GM19043 (cell line): ENCODE measurements around the gene PPARG.
"Not testable (repeated sequence)": the region's sequence is repeated elsewhere in the genome, so short reads cannot be mapped to it uniquely, and the experiment has no call there.

Source experiments
- ATAC-seq: cut with Tn5 transposase; IDR thresholded peaks from one replicate; pipeline ENCODE4 v1.9.1; 2021; ENCODE audit warnings: low read depth; ENCODE audit not compliant: unreplicated experiment

PPARG gene

GRCh38 chr3:12288182-12289129, at the start of gene PPARG:
TSS of gene PPARG (plus strand) at chr3:12289070. CDS start at chr3:12379712, 90,642 bp downstream.
- ATAC-seq = no peak

GRCh38 chr3:12239301-12239700, 49.6 kb upstream of the PPARG start:
- ATAC-seq = no peak

GRCh38 chr3:12242772-12243171, 46.1 kb upstream of the PPARG start:
- no peak for ATAC-seq

GRCh38 chr3:12246497-12247163, 42.2 kb upstream of the PPARG start:
- ATAC-seq = no peak

GRCh38 chr3:12247411-12247810, 41.5 kb upstream of the PPARG start:
- ATAC-seq = no peak

GRCh38 chr3:12249519-12249918, 39.4 kb upstream of the PPARG start:
- ATAC-seq = no peak

GRCh38 chr3:12252889-12253288, 36.0 kb upstream of the PPARG start:
- no peak for ATAC-seq

- no peak for ATAC-seq
These were observed 35.1 kb upstream of the PPARG start for GRCh38 chr3:12253516-12254343.

- no peak for ATAC-seq
These were observed 33.5 kb upstream of the PPARG start for GRCh38 chr3:12255393-12255792.

GRCh38 chr3:12258911-12259310, 30.0 kb upstream of the PPARG start:
- no peak for ATAC-seq

GRCh38 chr3:12262173-12262572, 26.7 kb upstream of the PPARG start:
- not testable (repeated sequence) for ATAC-seq

GRCh38 chr3:12265508-12265907, 23.4 kb upstream of the PPARG start:
- ATAC-seq = no peak

- ATAC-seq = no peak
These were observed 22.8 kb upstream of the PPARG start for GRCh38 chr3:12266038-12266437.

- ATAC-seq = no peak
These were observed 21.4 kb upstream of the PPARG start for GRCh38 chr3:12267376-12268030.

- ATAC-seq = no peak
These were observed 20.7 kb upstream of the PPARG start for GRCh38 chr3:12268049-12268735.

- no peak for ATAC-seq
These were observed 17.9 kb upstream of the PPARG start for GRCh38 chr3:12270976-12271375.

GRCh38 chr3:12273045-12273695, 15.7 kb upstream of the PPARG start:
- peak; percentile 100 for ATAC-seq

- no peak for ATAC-seq
These were observed 12.8 kb upstream of the PPARG start for GRCh38 chr3:12275974-12276650.

GRCh38 chr3:12276827-12277226, 12.0 kb upstream of the PPARG start:
- ATAC-seq = not testable (repeated sequence)
